WI38 (cell line): ENCODE data around the gene MYPOP.

ENCODE experiments used
- H3K4me3 ChIP-seq: 2 replicates; pipeline ENCODE4 v1.5.1; 2011; ENCODE audit warnings: low read depth, mild to moderate bottlenecking, control low read depth, low read length
- CTCF ChIP-seq: IDR thresholded peaks from 2 replicates; pipeline ENCODE4 v1.5.1; 2012; ENCODE audit warnings: low read depth, mild to moderate bottlenecking, control low read depth, low read length

MYPOP gene

GRCh38 chr19:45919678-45920077 lies 17.3 kb upstream of the MYPOP start:
- no peak overlapping the region for H3K4me3 ChIP-seq
- TF ChIP-seq CTCF, result no peak

- H3K4me3 ChIP-seq, result no peak overlapping the region
- TF ChIP-seq CTCF, result no peak
These were observed 16.3 kb upstream of the MYPOP start for GRCh38 chr19:45918721-45919120.

- H3K4me3 ChIP-seq, result no peak overlapping the region
- no peak for TF ChIP-seq CTCF
These were observed 15.1 kb upstream of the MYPOP start for GRCh38 chr19:45917421-45918091.

- TF ChIP-seq CTCF, result no peak
- H3K4me3 ChIP-seq, result no peak within 1 kb of the TSS
These were observed 11.7 kb upstream of the MYPOP start, which contains the start of gene NANOS2 for GRCh38 chr19:45913874-45914830. Gene NANOS2, minus strand, starts transcription at chr19:45914778. Its CDS starts 85 bp downstream, at chr19:45914693.

GRCh38 chr19:45911291-45911690 lies 8.9 kb upstream of the MYPOP start:
- no peak for TF ChIP-seq CTCF
- no peak overlapping the region for H3K4me3 ChIP-seq

- TF ChIP-seq CTCF, result no peak
- no peak overlapping the region for H3K4me3 ChIP-seq
These were observed 6.5 kb upstream of the MYPOP start for GRCh38 chr19:45908956-45909355.

- H3K4me3 ChIP-seq, result no peak overlapping the region
- no peak for TF ChIP-seq CTCF
These were observed 3.8 kb upstream of the MYPOP start for GRCh38 chr19:45906221-45906620.
